ENCODE measurements around the gene DLG2.
"Not testable (repeated sequence)": the region's sequence is repeated elsewhere in the genome, so short reads cannot be mapped to it uniquely, and the experiment has no call there.

The DLG2 gene

GRCh38 chr11:85627332-85627997 is at the start of gene DLG2:
Gene DLG2 (minus strand): TSS chr11:85627344.
- DNase-seq: peak; percentile 21

- DNase-seq: no peak
Observed at GRCh38 chr11:85673393-85673792, 46.2 kb upstream of the DLG2 start.

GRCh38 chr11:85672105-85672902 is 45.2 kb upstream of the DLG2 start:
- no peak for DNase-seq

DNA sequence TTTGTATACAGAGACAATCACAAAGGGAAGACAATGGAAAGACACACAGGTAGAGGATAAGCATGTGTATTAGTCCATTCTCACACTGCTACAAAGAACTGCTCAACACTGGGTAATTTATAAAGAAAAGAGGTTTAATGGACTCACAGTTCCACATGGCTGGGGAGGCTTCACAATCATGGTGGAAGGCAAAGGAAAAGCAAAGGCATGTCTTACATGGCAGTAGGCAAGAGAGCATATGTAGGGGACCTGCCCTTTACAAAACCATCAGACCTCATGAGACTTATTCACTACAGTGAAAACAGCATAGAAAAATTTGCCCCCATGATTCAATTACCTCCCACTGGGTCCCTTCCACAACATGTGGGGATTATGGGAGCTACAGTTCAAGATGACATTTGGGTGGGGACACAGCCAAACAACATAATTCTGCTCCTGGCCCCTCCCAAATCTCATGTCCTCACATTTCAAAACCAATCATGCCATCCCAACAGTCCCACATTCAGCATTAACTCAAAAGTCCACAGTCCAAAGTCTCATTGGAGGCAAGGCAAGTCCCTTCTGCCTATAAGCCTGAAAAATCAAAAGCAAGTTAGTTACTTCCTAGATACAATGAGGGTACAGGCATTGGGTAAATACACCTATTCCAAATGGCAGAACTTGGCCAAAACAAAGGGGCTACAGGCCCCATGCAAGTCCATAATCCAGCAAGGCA is 44.0 kb upstream of the DLG2 start:
- DNase-seq: not testable (repeated sequence)

GRCh38 chr11:85668157-85668556 is 41.0 kb upstream of the DLG2 start:
- no peak for DNase-seq

GRCh38 chr11:85666687-85667086 is 39.5 kb upstream of the DLG2 start:
- DNase-seq: no peak

GRCh38 chr11:85665733-85666132 is 38.6 kb upstream of the DLG2 start:
- no peak for DNase-seq

DNA sequence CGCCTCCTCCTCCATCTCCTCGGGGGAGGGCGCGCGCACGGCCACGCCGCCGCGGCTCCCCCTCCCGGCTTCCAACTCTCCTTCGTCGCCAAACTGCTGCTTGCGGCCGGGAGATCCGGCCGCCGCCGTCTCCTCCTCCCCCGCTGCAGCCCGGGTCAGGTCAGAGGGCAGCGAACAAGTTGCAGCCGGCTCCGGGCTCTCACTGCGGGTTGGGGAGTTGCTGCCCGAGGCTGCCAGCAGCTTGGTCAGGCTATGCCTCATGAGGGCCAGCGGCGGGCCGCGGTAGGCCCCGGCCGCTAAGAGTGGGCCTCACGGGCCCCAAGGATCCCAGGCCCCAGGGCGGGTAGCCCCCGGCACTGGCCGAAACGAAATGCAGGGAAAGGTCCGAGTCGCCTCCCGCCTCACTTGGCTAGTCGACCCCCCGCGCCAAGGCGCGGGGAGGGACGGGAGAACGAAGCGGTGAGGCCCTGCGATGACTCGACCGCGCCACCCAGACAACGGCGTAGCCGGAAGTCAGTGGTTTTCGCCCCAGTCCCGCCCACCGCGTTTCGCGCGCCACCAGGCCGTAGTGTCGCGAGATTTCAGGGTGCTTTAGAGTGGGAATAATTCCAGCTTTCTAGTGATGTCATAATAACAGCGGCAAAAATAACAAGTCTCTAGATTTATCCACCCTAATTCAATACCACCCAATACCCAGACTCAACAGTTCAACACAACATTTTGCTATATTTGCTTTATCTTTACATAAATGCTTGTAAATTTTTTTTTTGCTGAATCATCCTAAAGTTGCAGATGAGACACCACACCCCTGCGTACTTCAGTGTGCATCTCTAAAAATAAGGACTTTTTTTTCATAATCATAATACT is 37.7 kb upstream of the DLG2 start, which contains the start of gene CREBZF:
Gene CREBZF (minus strand): TSS at position 515 of the 867 bp plus-strand sequence. CDS start 254 bp downstream, at position 261.
- DNase-seq: peak; percentile 98

DNA sequence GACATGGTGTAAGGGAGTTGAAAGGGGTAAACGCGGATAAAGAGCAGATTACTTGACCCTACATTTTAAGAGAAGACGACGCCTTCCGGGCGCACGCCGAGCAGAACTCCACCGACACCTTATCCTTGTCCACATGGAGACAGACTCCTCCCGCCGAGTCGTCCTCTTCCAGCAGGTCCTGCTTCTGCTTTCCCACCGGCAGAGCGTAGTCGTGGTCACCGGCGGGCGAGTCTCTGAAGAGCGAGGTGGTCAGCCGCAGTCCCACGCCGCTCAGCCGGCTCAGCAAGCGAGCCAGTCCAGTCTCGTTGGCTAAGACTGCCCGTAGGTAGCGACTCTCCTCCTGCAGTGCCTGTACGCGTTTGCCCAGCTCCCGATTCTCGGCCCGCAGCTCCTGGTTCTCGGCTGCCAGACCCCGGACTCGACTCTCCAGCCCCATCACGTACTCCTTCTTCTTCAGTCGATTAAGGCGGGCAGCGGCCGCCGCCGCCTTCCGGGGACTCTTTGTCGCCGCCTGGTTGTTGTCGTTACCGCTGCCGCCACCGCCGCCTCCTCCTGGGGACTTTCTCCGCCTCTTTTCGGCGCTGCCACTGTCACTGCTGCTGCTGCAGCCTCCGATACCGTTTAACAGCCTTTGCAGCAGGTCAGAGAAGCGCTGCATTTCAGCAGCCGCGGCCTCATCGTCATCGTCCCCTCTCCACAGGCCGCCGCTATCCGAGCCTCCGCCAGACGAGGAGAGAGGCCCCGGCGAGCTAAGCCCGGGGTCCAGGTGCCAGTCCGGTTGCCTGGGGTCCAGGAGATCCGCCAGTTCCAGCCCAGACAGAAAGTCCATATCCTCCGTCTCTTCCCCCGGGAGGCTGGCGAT is 36.8 kb upstream of the DLG2 start:
- DNase-seq: peak; percentile 91

GRCh38 chr11:85663080-85663752 is 36.1 kb upstream of the DLG2 start:
- DNase-seq: no peak

DNA sequence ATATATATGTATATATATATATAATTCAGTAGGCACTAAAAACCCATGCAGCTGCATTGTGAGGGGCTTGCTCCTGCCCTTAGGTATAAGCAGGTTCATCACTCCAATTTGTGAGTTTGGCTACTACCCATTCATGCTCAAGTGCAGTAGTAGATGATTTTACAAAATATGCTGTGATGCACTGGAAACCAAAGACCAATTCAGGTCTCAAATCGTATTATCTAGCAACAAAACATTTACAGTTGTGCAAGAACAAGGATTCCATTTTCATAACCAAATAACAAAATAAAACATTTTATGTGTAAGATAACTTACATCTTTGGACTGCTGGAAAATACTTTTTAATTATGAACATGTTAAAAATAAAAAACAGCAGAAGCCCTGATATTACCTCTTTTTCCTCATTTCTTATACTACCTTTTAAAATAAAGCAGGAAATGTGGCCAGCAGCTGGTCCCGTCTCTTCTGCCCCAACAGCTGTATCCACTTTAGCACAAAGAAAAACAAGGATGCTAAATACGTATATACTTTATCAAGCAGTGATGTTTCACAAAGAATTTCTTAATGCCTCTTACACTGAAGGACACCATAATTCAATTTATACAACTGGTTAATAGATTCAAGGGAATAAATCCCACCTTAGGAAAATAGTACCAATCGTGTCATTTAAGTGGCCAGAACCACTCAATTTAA is 35.0 kb upstream of the DLG2 start:
- no peak for DNase-seq

DNA sequence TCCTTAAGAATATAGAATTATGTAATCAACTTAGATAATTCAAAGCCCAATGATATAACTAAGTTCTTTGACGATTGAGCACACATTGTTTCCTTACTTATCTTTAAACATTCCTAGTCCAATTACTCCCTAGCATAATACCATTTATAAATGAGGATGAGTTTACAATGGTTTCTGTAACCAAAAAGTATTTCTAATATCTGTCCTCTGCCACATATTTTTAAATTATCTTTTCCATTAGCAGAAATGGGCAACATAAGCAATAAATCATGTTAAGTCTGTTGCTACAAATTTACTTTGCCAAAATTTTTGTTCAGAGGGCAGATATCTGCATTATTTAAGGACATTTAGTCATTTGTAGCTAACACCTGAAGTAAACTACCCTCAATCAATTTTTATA is 31.0 kb upstream of the DLG2 start:
- DNase-seq: no peak

DNA sequence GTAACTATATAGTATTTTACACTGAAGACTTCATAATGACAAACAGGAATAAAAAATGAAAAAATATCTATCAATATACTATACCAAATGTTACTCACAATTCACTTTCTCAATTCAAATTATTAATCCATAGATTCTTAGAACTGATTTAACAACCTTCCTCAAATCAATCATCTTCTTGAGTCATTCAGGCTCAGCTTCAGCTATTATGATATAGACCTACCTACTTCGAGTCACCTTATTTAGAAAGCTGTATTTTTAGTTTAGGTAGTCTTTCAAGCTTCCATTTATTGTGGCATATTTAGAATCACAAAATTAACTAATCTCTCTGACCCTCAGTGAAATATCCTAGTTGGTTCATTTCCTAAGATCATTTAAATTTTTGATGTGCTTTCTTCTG is 29.6 kb upstream of the DLG2 start:
- no peak for DNase-seq

DNA sequence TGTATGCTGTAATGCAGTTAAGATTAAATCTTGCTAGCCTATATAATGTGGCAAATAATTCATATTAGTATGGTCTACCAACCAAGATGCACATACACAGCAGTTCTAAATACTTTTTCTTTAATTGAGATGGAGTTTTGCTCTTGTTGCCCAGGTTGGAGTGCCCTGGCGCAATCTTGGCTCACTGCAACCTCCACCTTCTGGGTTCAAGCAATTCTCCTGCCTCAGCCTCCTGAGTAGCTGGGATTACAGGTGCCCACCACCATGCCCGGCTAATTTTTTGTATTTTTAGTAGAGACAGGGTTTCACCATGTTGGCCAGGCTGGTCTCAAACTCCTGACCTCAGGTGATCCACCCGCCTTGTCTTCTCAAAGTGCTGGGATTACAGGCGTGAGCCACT is 27.2 kb upstream of the DLG2 start:
- not testable (repeated sequence) for DNase-seq

- peak; percentile 51 for DNase-seq
Observed at GRCh38 chr11:85652786-85653447, 25.8 kb upstream of the DLG2 start.

DNA sequence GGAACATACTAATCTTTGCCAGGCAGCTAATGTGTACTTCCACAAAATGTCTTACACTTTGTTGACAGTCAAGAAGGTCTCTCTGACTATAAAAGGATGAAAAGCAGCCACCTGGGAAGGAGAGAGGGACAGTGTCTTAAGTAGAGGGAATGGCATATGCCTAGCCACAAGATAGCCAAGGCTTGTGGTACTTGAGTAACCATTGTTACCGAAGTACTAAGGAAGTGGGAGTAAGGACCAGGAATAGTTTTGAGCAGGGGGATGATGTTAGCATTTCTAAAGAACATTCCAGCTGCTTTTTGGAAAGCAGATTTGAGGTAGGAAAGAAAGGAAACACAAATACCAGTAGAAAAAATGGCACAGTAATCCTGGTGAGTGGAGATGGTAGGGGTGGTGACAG is 24.0 kb upstream of the DLG2 start:
- no peak for DNase-seq

DNA sequence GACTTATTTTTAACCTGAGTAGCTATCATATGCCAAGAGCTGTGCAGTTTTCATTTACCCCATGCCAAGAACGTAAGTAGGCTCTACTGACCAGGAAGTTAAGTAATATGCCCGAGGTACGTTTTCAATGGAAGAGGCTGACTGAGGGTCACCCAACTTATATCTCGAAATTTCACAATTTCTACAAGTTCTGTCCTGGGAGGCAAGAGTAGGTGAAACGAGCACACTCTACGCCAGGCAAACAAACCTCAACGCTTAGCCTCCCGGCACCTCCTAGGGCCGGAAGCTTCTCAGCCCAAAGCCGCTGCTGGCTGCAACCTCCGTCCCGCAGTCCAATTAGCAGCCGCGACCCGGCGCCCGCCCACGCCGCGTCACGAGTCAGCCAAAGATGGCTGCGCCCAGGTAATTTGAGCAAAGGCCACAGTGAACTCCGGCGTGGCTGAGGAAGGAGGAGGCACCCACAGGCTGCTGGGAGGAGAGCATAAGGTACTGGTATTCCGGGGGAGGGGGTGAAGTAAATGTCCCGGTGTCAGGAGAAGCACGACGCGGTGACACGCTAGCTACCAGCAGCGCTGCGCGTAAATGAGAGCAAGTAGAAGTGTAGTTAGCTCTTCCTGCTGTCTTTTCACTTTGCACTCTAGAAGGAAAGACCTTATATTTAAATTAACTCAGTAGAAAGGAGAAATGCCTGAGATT is 20.6 kb upstream of the DLG2 start, which contains the start of gene TMEM126A:
Gene TMEM126A (plus strand): TSS at position 364 of the 696 bp plus-strand sequence. CDS start 2,289 bp downstream, outside the sequence.
- peak; percentile 93 for DNase-seq

DNA sequence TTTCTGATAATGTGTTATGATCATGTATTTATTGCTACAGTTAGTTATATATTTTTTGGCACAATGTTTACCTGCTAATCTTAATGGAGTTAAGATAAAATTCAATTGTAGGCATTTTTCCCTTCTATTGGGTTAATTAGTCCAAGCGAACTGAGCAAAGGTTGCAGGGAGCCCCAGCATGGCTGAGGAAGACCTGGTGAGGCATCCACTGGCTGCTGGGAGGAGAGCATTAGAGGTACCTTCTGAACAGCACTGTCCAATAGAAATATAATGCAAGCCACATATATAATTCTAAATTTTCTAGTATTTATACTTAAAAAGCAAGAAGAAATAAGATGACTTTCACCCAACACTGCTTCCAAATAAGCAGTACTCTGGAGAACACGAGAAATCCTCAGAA is 19.9 kb upstream of the DLG2 start:
- DNase-seq: peak; percentile 32

GRCh38 chr11:85643191-85643614 is 16.1 kb upstream of the DLG2 start:
- no peak for DNase-seq

All from hematopoietic multipotent progenitor cell treated with erythropoietin and hydrocortisone succinate and interleukin-3 and kit ligand, for 6 days (in vitro differentiated cells).